CD14-positive monocyte (primary cell): Measurements from ENCODE around the gene ATF6B. TPM values are rescaled to one million over a fixed set of nuclear protein-coding genes. Genes with fewer than 3 reads are reported as not detected.

Experiments
- DNase-seq, 3 donors: peaks; one replicate each; pipeline ENCODE4 v3.0.0-alpha.2; 2011 to 2022
- H2AFZ ChIP-seq: 2 replicates; pipeline ENCODE4 v1.6.0; 2012; ENCODE audit warnings: mild to moderate bottlenecking, low read depth, low read length, inconsistent platforms; ENCODE audit not compliant: insufficient read depth, poor library complexity, severe bottlenecking
- H3K27ac ChIP-seq, 2 donors: 1 replicate in 1 of 2; 2 replicates in 1 of 2; pipeline ENCODE4 v1.5.1; 2012 to 2013; ENCODE audit warnings: low read length in 2 of 2, control low read depth in 1 of 2, inconsistent platforms in 1 of 2, low read depth in 1 of 2, mild to moderate bottlenecking in 1 of 2
- H3K27me3 ChIP-seq, 2 donors: one replicate each; pipeline versions ENCODE4 v1.6.0 to v1.6.1; 2011 to 2013; ENCODE audit warnings: low read length in 2 of 2; ENCODE audit not compliant: control insufficient read depth in 2 of 2, insufficient read depth in 2 of 2
- H3K36me3 ChIP-seq, 2 donors: replicated peaks in 1 of 2; 1 replicate in 1 of 2; 2 replicates in 1 of 2; pipeline versions ENCODE4 v1.5.1 to v1.6.1; 2012 to 2013; ENCODE audit warnings: low read length in 2 of 2, control low read depth in 1 of 2, inconsistent platforms in 1 of 2, mild to moderate bottlenecking in 1 of 2; ENCODE audit not compliant: insufficient read depth in 2 of 2, control insufficient read depth in 1 of 2
- H3K4me1 ChIP-seq, 2 donors: 1 replicate in 1 of 2; 2 replicates in 1 of 2; pipeline versions ENCODE4 v1.5.1 to v1.6.1; 2012 to 2013; ENCODE audit warnings: low read length in 2 of 2, control low read depth in 1 of 2, inconsistent platforms in 1 of 2, mild to moderate bottlenecking in 1 of 2, moderate library complexity in 1 of 2; ENCODE audit not compliant: insufficient read depth in 2 of 2, control insufficient read depth in 1 of 2
- H3K4me2 ChIP-seq: replicated peaks from 2 replicates; pipeline ENCODE3; 2012; ENCODE audit warnings: low read length, moderate library complexity, mild to moderate bottlenecking; ENCODE audit not compliant: poor library complexity, severe bottlenecking; ENCODE audit errors: extremely low read depth
- H3K4me3 ChIP-seq, 3 experiments: fragments of 200-600 bp in 1 of 3; sonication (generic) in 1 of 3; replicated peaks in 1 of 3; 1 replicate in 2 of 3; 2 replicates in 1 of 3; pipeline ENCODE4 v1.5.1; 2011 to 2013; ENCODE audit warnings: low read length in 3 of 3, mild to moderate bottlenecking in 3 of 3, control low read depth in 2 of 3, low read depth in 2 of 3, inconsistent platforms in 1 of 3, moderate library complexity in 1 of 3
- H3K79me2 ChIP-seq: 2 replicates; pipeline ENCODE4 v1.6.0; 2012; ENCODE audit warnings: mild to moderate bottlenecking, control low read depth, inconsistent platforms, low read length, moderate library complexity; ENCODE audit not compliant: insufficient read depth
- H3K9ac ChIP-seq: 2 replicates; pipeline ENCODE4 v1.6.0; 2017; ENCODE audit warnings: low read length, mild to moderate bottlenecking; ENCODE audit not compliant: insufficient read depth, poor library complexity, severe bottlenecking
- H3K9me3 ChIP-seq, 2 donors: replicated peaks in 1 of 2; 1 replicate in 1 of 2; 2 replicates in 1 of 2; pipeline versions ENCODE4 v1.5.1 to v1.6.1; 2012 to 2013; ENCODE audit warnings: low read length in 2 of 2, control low read depth in 1 of 2; ENCODE audit not compliant: control insufficient read depth in 1 of 2, insufficient read depth in 1 of 2
- H4K20me1 ChIP-seq: 2 replicates; pipeline ENCODE4 v1.6.0; 2012; ENCODE audit warnings: mild to moderate bottlenecking, low read length, control low read depth, moderate library complexity; ENCODE audit not compliant: insufficient read depth
- H3K27ac Mint-ChIP-seq, 7 donors: one replicate each; pipeline ENCODE4 v1.8.0; 2020; ENCODE audit warnings: mild to moderate bottlenecking in 7 of 7, mixed read lengths in 7 of 7, moderate library complexity in 6 of 7, inconsistent platforms in 2 of 7
- H3K27me3 Mint-ChIP-seq, 3 donors: one replicate each; pipeline ENCODE4 v1.8.0; 2021 to 2022; ENCODE audit warnings: low read depth in 3 of 3, mild to moderate bottlenecking in 3 of 3, mixed read lengths in 3 of 3, moderate library complexity in 3 of 3, inconsistent platforms in 1 of 3
- H3K36me3 Mint-ChIP-seq, 2 donors: one replicate each; pipeline ENCODE4 v1.8.0; 2020; ENCODE audit warnings: mixed read lengths in 2 of 2, inconsistent platforms in 1 of 2, mild to moderate bottlenecking in 1 of 2
- H3K4me1 Mint-ChIP-seq: one replicate; pipeline ENCODE4 v1.8.0; 2020; ENCODE audit warnings: mild to moderate bottlenecking, mixed read lengths
- H3K4me3 Mint-ChIP-seq, 2 donors: one replicate each; pipeline ENCODE4 v1.8.0; 2020; ENCODE audit warnings: mild to moderate bottlenecking in 2 of 2, mixed read lengths in 2 of 2, moderate library complexity in 1 of 2
- H3K9me3 Mint-ChIP-seq, 7 donors: one replicate each; pipeline ENCODE4 v1.8.0; 2020 to 2022; ENCODE audit warnings: mixed read lengths in 7 of 7, mild to moderate bottlenecking in 6 of 7, moderate library complexity in 6 of 7, inconsistent platforms in 2 of 7
- WGBS: methylation state at CpG from one replicate; pipeline ENCODE4 v1.1.5; 2013; ENCODE audit warnings: missing lambda C conversion rate; ENCODE audit not compliant: insufficient coverage; 5-methylcytosine and 5-hydroxymethylcytosine counted together
- intact Hi-C, 2 donors: fragments of 100-400 bp; cut with micrococcal nuclease; formaldehyde crosslinking; loops; one replicate each; pipeline versions ENCODE4 v1.15.0 to v1.15.1; 2023
- polyA plus RNA-seq, 3 donors: library from polyadenylated mRNA; depleted of rRNA in 1 of 3; unstranded in 2 of 3; stranded (reverse) in 1 of 3; fragments of 300-500 nt in 2 of 3; fragments of >200 nt in 1 of 3; fragmentation: Illumina TruSeq in 2 of 3; gene quantifications; 1 replicate in 2 of 3; 2 replicates in 1 of 3; pipeline ENCODE4 v1.2.3, GENCODE V29; 2012 to 2021
- TF ChIP-seq, protein P1 (sequence below): fragments of 200-600 bp; IDR thresholded peaks from one replicate; pipeline ENCODE4 v1.8.0; 2022; ENCODE audit warnings: antibody characterized with exemption, mild to moderate bottlenecking

The ATF6B gene
- polyA plus RNA-seq, 3 donors: 15.7 to 147 (median 17.8) TPM

- peaks cover 23 to 53% (median 33%) of the 10 kb centered on the region in 3 donors for H3K27me3 Mint-ChIP-seq
- H3K27ac ChIP-seq: no peak overlapping the region
- no peak overlapping the region for H3K27ac Mint-ChIP-seq
- no peaks in the 10 kb centered on the region for H3K79me2 ChIP-seq
- WGBS: 90% methylated on average over 3 of the region's 9 CpGs
- no peak overlapping the region for H3K4me3 ChIP-seq
- no peaks in the 10 kb centered on the region for H3K9me3 ChIP-seq
- no peak overlapping the region for H3K4me2 ChIP-seq
- no peaks in the 10 kb centered on the region for H4K20me1 ChIP-seq
- peaks cover 0 to 3% (median 0%) of the 10 kb centered on the region in 7 donors for H3K9me3 Mint-ChIP-seq
- TF ChIP-seq, protein P1, sequence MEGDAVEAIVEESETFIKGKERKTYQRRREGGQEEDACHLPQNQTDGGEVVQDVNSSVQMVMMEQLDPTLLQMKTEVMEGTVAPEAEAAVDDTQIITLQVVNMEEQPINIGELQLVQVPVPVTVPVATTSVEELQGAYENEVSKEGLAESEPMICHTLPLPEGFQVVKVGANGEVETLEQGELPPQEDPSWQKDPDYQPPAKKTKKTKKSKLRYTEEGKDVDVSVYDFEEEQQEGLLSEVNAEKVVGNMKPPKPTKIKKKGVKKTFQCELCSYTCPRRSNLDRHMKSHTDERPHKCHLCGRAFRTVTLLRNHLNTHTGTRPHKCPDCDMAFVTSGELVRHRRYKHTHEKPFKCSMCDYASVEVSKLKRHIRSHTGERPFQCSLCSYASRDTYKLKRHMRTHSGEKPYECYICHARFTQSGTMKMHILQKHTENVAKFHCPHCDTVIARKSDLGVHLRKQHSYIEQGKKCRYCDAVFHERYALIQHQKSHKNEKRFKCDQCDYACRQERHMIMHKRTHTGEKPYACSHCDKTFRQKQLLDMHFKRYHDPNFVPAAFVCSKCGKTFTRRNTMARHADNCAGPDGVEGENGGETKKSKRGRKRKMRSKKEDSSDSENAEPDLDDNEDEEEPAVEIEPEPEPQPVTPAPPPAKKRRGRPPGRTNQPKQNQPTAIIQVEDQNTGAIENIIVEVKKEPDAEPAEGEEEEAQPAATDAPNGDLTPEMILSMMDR: no peak
- no peak overlapping the region for H3K9ac ChIP-seq
- no peaks in the 10 kb centered on the region for H3K36me3 Mint-ChIP-seq
- H3K27me3 ChIP-seq: peaks cover 7 to 24% of the 10 kb centered on the region in 2 donors
- no peaks in the 10 kb centered on the region for H3K4me1 ChIP-seq
- no peak for DNase-seq
- H2AFZ ChIP-seq: no peak overlapping the region
- H3K36me3 ChIP-seq: no peaks in the 10 kb centered on the region
- intact Hi-C loops: no loop called here
- H3K4me3 Mint-ChIP-seq: no peak overlapping the region
- no peaks in the 10 kb centered on the region for H3K4me1 Mint-ChIP-seq
These were observed 45.1 kb downstream of the ATF6B start for GRCh38 chr6:32082935-32083334.

- H3K4me1 Mint-ChIP-seq: no peaks in the 10 kb centered on the region
- TF ChIP-seq, protein P1: no peak
- no peak overlapping the region for H3K9ac ChIP-seq
- 93% methylated on average over 3 of the region's 6 CpGs for WGBS
- no peaks in the 10 kb centered on the region for H3K36me3 Mint-ChIP-seq
- H3K4me2 ChIP-seq: no peak overlapping the region
- no peak overlapping the region for H3K27ac ChIP-seq
- H3K27ac Mint-ChIP-seq: no peak overlapping the region
- H3K79me2 ChIP-seq: no peaks in the 10 kb centered on the region
- H3K4me3 Mint-ChIP-seq: no peak overlapping the region
- no peak overlapping the region for H2AFZ ChIP-seq
- H3K4me3 ChIP-seq: no peak overlapping the region
- H3K9me3 Mint-ChIP-seq: peaks cover 0 to 3% (median 0%) of the 10 kb centered on the region in 7 donors
- H3K9me3 ChIP-seq: no peaks in the 10 kb centered on the region
- no peaks in the 10 kb centered on the region for H4K20me1 ChIP-seq
- DNase-seq: no peak
- intact Hi-C loops: no loop called here
- H3K27me3 Mint-ChIP-seq: peaks cover 21 to 49% (median 34%) of the 10 kb centered on the region in 3 donors
- H3K4me1 ChIP-seq: no peaks in the 10 kb centered on the region
- no peaks in the 10 kb centered on the region for H3K36me3 ChIP-seq
- H3K27me3 ChIP-seq: peaks cover 7 to 19% of the 10 kb centered on the region in 2 donors
These were observed 45.6 kb downstream of the ATF6B start for GRCh38 chr6:32082478-32082877.
